Fibroblast of upper back skin (primary cell): ENCODE measurements around the gene KHDC1L.
"Not testable (repeated sequence)": the region's sequence is repeated elsewhere in the genome, so short reads cannot be mapped to it uniquely, and the experiment has no call there.

Experiments
- DNase-seq: peaks from one replicate; pipeline ENCODE4 v3.0.0-alpha.2; 2013

The KHDC1L gene, protein sequence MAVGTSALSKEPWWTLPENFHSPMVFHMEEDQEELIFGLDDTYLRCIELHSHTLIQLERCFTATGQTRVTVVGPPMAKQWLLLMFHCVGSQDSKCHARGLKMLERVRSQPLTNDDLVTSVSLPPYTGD

DNA sequence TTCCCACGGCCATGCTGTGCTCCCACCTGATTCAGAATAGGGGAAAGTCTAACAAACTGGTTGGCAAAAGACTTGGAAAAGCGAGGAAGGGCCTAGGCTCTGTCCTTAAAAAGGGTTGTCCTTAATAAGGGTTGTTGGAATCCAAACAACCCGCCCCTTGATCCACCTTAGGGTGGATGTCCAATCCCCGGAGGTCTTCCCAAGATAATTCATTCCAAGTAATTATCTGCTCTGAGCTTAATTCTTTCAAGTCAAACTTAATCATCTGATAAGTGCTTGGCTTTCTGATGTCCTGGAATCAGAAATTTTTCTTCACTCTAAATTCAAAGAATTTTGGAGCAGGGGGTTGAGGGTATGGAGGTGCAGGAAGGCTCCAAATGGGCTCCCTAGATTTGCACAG is at the start of gene KHDC1L:
KHDC1L (minus strand) TSS at position 101 of the 400 bp plus-strand sequence; CDS start at position 13, 88 bp downstream.
- no peak for DNase-seq

DNA sequence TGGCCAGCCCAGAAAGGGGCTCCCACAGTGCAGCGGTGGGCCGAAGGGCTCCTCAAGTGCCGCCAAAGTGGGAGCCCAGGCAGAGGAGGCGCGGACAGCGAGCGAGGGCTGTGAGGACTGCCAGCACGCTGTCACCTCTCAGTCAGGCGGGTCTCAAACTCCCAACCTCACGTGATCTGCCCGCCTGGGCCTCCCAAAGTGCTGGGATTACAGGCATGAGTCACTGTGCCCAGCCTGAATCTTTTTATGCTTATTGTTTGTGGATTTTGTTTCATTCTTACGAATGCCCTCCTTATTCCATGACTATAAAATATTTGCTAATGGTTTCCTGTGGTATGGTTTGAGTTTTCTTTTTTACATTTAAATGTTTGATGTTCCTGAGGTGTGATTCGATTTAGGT is 44.0 kb upstream of the KHDC1L start:
- DNase-seq, result not testable (repeated sequence)

DNA sequence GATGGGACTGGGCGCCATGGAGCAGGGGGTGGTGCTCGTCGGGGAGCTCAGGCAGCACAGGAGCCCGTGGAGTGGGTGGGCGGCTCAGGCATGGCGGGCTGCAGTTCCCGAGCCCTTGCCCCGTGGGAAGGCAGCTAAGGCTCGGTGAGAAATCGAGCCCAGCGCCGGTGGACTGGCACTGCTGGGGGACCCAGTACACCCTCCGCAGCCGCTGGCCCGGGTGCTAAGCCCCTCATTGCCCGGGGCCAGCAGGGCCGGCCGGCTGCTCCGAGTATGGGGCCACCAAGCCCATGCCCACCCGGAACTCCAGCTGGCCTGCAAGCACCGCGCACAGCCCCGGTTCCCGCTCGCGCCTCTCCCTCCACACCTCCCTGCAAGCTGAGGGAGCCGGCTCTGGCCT is 43.6 kb upstream of the KHDC1L start:
- not testable (repeated sequence) for DNase-seq

DNA sequence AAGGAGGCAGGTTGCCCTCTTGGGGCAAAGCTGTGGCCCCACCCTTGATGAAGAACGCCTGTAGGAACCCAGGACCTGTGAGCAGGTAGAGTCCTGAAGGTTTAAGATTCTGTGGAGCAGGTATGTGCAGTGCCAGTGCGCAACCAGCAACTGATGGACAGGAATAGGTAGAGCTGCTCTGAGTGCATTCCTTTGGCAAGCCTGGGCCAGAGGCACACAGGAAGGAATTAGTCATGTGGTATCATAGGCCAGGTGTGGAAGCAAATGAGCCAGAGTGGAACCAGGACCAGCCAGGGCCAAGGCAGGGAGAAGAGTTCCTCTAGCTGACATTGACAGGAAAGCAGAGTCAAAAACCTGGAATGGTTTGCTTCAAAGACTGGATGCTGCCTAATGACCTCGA is 39.1 kb upstream of the KHDC1L start:
- DNase-seq, result no peak

DNA sequence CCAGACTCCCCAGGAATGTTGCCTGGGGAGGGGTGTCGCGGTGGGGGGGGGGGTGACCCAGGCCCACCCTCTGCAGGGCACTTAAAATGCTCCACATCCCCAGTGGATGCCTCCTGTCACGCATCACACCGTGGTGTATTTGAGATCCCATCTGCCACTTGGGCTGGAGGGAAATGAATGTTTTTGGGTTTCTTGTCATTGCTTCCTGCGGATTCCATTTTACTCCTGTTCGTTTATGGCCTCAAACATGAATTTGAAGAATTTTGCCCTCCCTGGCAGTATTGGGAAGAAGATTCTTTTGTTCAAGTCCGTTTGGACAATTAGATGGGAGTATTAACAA is 38.2 kb upstream of the KHDC1L start:
- no peak for DNase-seq

DNA sequence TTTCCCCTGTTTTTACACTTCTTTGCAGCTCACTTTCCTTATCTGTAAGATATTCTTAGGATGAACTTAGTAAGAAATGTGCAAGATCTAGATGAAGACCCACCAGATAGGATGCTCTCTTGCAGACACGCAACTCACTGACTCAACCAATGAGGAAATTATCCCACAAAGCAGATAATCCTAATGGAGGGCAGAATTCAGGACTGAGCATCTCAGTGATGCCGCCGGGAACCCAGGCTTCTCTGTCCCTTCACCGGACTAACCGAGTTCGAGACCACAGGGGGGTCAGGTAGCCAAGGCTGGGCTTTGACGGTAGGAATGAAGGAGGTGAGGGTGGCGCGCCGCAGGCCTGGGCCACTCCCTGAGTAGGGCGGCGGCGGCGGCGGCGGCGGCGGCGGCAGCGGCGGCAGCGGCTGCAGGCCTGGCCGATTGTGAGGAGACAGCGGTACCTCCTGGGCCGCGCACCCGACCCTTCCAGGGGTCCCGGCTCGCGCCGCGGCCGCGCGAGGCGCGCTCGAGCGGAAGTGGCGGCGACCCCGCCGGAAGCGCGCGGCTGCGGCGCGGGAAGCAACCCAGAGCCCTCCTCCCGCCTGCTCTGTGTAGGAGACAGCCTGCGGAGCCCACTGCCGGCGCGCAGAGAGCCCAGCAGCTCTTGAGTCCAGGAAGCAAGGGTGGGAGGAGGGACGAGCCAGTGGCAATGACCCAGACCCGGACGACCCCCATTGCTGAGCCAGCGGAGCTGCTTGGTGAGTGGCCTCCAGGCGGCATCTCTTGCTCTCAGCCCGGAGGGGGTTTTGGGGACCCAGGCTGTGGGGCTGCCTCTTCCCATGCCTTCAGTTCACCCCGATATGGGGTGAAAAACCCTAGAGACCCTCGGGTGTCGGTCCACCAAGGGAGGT is 37.6 kb upstream of the KHDC1L start, which contains the start of gene KHDC1:
KHDC1 (minus strand) TSS at position 526 of the 899 bp plus-strand sequence. CDS start 20,679 bp downstream, outside the sequence.
- peak; percentile 63 for DNase-seq

DNA sequence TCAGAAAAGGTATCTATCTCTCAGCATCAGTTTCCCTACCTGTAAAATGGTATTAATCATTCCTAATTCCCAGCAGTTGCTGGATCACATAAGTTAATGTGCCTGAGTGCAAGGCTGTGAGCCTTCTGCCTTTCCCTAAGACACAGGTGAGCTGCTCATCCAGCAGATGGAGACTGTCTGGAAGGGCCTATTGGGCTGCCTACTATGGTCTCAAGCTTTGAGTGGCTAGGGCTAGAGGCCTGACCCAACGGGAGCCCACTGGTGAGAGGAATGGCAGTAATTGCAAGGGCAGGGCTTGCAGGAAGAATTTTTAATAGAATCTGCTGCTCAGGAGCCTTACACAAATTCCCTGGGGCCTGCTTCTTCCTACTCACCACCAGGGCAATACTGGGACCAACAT is 33.4 kb upstream of the KHDC1L start:
- no peak for DNase-seq

DNA sequence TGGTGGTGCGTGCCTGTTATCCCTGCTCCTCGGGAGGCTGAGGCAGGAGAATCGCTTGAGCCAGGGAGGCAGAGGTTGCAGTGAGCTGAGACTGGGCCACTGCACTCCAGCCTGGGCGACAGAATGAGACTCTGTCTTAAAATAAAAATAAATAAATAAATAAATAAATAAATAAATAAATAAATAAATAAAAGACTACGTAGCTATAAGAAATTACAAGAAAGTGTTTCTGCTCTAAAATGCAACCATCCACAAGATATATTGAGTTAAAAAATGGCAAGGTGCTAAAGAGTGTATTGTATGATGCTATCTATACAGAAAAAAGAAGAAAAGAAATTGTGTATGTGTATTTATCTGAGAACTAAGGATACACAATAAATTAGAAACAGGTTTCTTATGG is 29.0 kb upstream of the KHDC1L start:
- not testable (repeated sequence) for DNase-seq

DNA sequence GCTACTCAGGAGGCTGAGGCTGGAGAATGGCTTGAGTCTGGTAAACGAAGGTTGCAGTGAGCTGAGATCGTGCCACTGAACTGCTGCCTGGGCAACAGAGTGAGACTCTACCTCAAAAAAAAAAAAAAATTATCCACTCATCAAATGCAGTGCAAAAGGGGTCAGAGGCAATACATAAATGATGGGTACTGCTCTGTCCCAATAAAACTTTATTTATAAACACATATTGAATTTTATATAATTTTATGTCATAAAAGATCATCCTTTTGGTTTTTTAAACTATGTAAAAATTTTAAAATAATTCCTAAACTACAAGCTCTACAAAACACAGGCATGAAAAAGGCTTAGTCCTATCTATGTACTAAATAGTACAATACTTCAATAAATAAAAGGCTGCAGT is 27.4 kb upstream of the KHDC1L start:
- DNase-seq, result no peak

DNA sequence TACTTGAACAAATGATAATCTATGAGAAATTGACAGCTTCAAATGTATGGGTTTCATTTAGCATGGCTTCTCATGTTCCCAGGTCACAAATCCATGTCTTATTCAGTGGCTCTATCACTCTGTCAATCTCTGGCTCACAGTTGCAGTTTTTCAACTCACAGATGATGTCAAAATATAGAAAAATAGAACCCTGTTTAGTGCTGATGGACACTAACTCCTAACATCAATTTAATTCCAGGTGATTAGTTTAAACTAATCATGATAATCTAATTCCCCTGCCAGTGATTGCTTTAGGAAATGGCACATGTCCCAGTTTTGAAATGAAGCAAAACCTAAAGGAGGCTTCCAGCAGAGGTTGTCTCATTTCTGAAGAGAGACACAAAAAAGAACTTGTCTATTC is 24.7 kb upstream of the KHDC1L start:
- no peak for DNase-seq

DNA sequence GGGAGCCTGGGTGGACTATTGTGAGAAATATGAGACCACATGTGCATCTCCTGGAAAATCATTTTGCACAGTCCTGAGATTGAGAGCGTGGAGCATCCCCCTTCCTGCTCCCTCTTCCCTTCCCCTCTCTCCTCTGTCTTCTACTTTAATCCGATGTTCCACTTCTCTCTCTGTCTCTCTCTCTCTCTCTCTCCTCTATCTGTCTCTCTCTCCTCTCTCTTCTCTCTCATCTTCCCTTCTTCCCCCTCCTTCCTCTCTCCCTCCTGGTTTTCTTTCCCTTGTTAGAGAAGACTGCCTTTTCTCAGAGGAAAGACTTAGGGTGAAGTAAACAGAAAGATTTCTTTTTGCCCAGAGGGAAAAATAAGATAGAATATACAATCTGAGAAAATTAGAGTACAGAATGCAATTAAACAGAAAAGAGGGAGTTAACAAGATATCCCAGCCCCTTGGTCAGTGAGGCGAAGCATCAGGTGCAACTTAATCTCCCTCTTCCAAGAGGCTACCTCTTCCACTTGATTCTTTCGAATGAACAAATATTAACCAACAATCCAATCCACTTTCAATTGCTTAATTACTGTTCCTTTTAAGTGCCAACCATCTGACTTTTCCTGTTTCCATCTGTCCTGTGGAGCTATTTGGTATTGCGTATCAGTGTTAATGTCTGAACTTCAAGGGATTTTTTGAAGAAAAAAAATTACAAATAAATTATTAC is 23.1 kb upstream of the KHDC1L start:
- DNase-seq, result no peak

DNA sequence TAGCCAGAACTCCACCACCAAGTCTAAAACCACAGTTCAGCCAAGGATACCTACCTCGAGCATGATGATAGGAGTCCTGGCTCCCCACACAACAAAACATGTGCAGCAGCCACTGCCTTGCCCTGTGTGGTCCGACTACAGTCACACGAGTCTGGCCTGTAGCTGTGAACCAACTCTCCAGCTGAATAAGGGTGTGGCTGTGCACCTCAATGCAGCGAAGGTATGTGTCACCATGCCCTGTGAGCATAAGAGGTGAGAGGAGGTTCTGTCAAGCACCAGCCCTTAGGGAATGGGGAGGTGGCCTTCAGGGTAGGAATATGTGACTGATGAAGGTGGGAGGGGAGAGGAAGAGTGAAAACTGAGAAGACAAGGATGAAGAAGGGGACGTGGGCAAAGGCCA is 16.7 kb upstream of the KHDC1L start:
- no peak for DNase-seq

DNA sequence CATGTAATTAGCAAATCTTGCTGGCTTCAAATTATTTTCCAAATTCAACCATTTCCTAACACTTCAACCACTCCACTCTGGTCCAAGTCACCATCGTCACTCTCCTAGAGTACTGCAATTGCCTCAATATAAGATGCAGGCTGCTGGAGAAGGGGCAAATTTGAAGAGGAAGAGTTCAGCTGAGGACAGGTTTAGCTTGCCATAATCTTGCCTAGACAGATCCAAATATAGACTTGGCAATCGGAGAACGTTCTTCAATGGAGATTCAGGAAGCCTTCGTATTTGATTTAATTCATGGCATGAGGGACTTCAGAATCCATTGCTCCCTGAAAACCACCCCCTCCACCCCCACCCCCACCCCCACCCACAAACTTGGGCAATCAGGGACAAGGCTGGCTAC is 15.4 kb upstream of the KHDC1L start:
- no peak for DNase-seq

DNA sequence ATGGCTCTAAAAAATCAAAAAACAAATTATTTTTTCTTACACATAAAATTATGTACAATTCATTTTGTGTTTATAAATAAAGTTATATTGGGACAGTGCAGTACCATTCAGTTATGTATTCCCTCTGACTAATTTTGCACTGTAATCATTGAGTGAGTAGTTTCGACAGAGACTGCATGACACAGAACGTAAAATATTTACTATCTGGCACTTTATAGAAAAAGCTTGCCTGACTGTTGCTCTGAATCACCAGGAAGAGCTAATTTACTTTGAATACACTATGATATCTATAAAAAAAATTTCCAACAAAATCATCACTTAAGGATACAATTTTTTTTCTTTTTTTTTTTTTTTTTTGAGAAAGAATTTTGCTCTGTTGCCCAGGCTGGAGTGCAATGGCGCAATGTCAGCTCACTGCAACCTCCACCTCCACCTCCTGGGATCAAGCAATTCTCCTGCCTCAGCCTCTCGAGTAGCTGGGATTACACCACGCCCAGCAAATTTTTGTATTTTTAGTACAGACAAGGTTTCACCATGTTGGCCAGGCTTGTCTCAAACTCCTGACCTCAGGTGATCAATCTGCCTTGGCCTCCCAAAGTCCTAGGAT is 11.0 kb upstream of the KHDC1L start:
- DNase-seq, result peak; percentile 92

DNA sequence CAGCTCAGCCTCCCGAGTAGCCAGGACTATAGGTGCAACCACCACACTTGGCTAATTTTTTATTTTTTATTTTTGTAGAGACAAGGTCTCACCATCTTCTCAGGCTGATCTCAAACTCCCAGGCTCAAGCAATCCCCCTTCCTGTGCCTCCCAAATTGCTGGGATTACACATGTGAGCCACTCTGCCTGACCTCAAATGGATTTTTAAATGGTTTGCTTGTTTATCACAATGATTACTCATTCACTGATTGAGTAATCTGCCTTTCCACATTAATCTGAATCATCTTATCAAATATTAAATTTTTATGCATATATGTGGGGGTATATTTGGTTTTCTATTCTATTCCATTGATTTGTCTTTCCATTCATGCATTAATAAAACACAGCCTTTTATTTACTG is 9.4 kb upstream of the KHDC1L start:
- peak; percentile 63 for DNase-seq

DNA sequence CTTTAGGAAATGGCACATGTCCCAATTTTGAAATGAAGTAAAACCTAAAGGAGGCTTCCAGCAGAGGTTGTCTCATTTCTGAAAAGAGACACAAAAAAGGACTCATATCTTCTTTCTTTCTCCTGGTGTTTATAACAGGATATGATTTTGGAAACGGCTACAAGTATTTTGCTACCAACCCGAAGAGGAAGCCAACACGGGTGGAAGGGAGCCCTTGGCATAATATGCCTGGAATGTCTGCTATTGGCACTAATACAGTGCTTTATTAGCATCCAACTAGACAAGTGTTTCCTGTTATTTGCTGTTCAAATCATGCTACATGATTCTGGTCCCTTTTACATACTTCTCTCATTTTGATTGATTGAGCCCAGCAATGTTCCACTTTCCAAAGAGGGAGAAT is 8.7 kb upstream of the KHDC1L start:
- DNase-seq, result not testable (repeated sequence)

DNA sequence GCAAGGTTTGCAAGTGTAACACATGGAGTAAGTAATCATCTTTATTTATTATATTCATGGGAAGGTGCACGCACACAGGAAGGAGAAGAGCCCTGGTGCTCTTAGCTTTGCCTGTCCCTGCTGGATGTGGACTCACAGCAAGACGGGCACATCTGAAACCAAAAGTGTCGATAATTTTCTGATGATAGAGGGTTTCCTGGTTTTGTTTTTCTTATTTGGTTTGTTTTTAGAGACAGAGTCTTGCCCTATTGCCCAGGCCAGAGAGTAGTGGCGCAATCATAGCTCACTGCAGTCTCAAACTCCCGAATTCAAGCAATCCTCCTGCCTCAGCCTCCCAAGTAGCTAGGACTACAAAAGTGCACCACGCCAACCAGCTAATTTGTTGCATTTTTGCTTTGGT is 7.8 kb upstream of the KHDC1L start:
- DNase-seq, result no peak

DNA sequence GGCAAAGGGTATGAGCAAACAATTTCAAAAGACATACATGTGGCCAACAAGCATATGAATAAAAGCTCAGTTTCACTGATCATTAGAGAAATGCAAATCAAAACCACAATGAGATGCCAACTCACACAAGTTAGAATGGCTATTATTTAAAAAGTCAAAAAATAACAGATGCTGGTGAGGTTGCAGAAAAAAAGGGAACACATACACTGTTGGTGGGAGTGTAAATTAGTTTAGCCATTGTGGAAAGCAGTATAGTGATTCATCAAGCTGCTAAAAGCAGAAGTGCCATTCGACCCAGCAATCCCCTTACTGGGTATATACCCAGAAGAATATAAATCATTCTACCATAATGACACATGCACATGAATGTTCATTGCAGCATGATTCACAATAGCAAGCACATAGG is 6.7 kb upstream of the KHDC1L start:
- DNase-seq, result peak; percentile 9

DNA sequence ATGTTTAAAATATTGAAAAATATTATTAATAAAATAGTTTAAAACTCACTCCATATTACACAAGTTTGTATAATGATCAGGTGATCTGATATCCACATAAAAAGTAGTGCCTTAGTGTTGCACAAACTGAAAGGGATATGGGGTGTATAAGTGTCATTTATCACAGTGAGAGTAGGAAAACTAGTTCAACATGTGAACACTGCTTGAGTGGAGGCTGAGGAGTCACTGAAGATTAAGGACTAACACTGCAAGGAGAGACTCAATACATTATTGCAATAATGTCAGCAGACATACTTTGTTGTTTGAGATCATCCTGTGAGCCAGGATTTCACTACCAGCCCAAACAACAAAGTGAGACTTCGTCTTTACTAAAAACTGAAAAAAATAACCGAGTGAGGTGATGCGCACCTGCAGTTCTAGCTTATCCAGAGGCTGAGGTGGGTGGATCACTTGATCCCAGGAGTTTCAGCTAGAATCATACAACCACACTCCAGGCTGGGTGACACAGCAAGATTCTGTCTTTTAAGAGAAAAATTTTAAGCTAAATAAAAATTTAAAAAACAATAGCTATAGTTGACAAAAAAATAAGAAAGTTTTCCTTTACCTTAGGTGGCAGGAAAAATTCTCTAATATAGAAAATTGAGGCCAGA is 2.4 kb upstream of the KHDC1L start:
- no peak for DNase-seq

DNA sequence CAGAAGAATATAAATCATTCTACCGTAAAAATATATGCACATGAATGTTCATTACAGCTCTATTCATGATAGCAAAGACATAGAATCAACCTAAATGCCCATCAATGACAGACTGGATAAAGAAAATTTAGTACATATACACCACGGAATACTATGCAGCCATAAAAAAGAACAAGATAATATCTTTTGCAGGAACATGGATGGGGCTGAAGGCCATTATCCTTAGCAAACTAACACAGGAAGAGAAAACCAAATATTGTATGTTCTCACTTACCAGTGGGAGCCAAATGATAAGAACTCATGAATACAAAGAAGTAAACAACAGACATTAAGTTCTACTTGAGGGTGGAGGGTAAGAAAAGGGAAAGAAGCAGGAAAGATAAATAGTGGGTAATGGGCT is 8.4 kb downstream of the KHDC1L start:
- no peak for DNase-seq

DNA sequence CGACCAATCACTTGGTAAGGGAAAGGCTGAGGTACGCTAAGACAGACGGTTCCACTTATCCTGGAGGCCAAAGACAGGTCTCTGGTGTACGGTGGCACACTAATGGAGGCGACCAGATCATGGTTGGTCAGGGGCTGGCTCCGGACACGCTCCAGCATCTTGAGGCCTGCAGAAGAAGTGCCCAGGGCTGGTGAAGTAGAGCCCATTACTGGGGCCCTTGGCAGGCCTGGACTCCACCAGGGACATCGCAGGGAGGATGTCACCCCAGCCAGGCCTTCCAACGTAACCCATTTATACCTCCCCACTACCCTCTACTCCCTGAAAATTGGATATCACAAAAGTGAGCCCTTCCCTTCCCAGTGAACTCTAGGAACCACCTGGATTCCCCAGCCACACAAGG is 16.2 kb downstream of the KHDC1L start:
- DNase-seq, result no peak

DNA sequence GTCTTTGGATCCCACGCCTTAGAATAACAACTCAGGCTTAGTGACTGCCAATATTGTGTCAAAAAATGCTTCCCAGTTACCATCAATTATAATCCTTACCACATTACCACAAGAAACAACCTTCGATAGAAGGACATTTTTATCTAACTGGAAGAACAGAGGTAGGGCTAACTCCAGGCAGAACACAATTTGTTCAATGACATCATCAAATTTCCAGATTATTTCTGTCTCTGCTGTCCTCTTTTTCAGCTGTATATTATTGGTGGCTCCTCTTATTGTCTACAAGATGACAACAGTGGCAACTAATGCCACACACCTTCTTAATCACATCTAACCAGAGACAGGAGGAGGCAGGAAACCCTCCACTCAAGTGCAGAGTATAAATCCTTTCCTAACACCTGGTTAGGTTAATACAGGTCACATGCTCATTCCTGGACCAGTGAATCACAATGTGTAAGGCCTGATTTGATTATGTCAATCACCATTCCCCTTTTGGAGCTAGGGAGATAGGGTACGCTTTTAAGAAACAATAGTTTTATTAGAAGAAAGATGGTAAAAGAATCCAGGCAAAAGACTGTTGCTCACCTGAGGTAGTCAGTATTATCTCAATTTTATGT is 18.0 kb downstream of the KHDC1L start:
- no peak for DNase-seq

DNA sequence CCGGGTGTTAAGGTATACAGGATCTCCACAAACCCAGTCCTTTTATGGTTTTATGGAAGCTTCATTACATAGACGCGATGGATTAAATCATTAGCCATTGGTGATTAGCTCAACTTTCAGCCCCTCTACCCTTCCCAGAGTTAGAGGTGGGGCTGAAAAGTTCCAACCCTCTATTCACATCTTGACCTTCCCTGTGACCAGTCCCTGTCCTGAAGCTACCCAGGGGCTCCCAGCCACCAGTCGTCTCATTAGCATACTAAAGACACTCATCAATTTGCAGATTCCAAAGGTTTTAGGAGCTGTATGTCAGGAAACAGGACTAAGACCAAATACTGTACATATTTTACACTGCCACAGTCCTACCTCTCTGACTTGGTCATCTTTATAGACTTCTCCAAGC is 21.0 kb downstream of the KHDC1L start:
- DNase-seq, result no peak
